Osteoblast (primary cell): ENCODE measurements around the gene MIS18BP1. TPM values are rescaled to one million over a fixed set of nuclear protein-coding genes. Genes with fewer than 3 reads are reported as not detected.

Experiments used
- DNase-seq: peaks from one replicate; pipeline ENCODE4 v3.0.0; 2011; ENCODE audit warnings: low spot score, mixed read lengths; ENCODE audit not compliant: insufficient read length; ENCODE audit errors: missing footprints
- H2AFZ ChIP-seq: 2 replicates; pipeline ENCODE4 v1.6.0; 2011; ENCODE audit warnings: mild to moderate bottlenecking, low read length
- H3K27ac ChIP-seq: 2 replicates; pipeline ENCODE4 v1.5.1; 2011; ENCODE audit warnings: mild to moderate bottlenecking, low read depth, low read length, moderate library complexity
- H3K27me3 ChIP-seq: 2 replicates; pipeline ENCODE4 v1.6.0; 2012; ENCODE audit warnings: mild to moderate bottlenecking, control low read depth, inconsistent platforms, low read length, moderate library complexity; ENCODE audit not compliant: insufficient read depth
- H3K36me3 ChIP-seq: 2 replicates; pipeline ENCODE4 v1.5.1; 2011; ENCODE audit warnings: mild to moderate bottlenecking, low read length, control low read depth, moderate library complexity; ENCODE audit not compliant: insufficient read depth
- H3K4me1 ChIP-seq: 2 replicates; pipeline ENCODE4 v1.5.1; 2011; ENCODE audit warnings: mild to moderate bottlenecking, low read length, control low read depth, moderate library complexity; ENCODE audit not compliant: insufficient read depth
- H3K4me2 ChIP-seq: 2 replicates; pipeline ENCODE4 v1.6.0; 2011; ENCODE audit warnings: mild to moderate bottlenecking, low read length; ENCODE audit not compliant: insufficient read depth
- H3K4me3 ChIP-seq: fragments of 200-600 bp; sonication (generic); 3 replicates; pipeline ENCODE4 v1.5.1; 2012; ENCODE audit warnings: mild to moderate bottlenecking, low read length, inconsistent platforms; ENCODE audit not compliant: insufficient read depth
- H3K79me2 ChIP-seq: 2 replicates; pipeline ENCODE4 v1.6.0; 2012; ENCODE audit warnings: mild to moderate bottlenecking, low read length, control low read depth, inconsistent platforms; ENCODE audit not compliant: insufficient read depth
- H3K9me3 ChIP-seq: 2 replicates; pipeline ENCODE4 v1.5.1; 2011; ENCODE audit warnings: low read depth, low read length, control low read depth
- H4K20me1 ChIP-seq: 2 replicates; pipeline ENCODE4 v1.6.0; 2012; ENCODE audit warnings: mild to moderate bottlenecking, low read length, control low read depth; ENCODE audit not compliant: insufficient read depth
- total RNA-seq: library from RNA; depleted of rRNA; stranded (reverse); fragments of >200 nt; gene quantifications from 2 replicates; pipeline ENCODE4 v1.2.3, GENCODE V29; 2012
- TF ChIP-seq, protein P1 (sequence below): IDR thresholded peaks from 2 replicates; pipeline ENCODE4 v1.5.1; 2011; ENCODE audit warnings: mild to moderate bottlenecking, low read depth, low read length, moderate library complexity; ENCODE audit errors: extremely low read depth

Gene MIS18BP1
- total RNA-seq, 1 donor = 29.7 TPM

DNA sequence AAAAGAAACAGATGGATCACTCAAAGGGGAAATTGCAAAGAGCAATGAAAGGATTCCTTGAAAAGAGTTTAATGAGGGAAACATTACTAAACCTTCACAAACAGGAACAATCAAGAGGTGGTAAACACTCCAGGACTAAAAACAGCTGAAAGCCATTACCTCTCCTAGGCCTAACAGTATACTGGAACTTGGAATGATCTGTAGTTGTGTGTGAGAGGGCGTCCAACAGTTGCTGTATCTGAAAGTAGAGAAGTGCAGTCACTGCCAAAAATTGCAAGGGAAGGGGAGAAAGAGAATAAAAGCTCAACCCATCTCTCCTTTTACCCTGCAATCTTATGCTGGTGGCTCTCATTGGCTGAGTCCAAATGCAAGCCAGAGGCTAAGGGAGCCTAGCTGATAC, 17.0 kb upstream of the MIS18BP1 start:
- no peak for DNase-seq

DNA sequence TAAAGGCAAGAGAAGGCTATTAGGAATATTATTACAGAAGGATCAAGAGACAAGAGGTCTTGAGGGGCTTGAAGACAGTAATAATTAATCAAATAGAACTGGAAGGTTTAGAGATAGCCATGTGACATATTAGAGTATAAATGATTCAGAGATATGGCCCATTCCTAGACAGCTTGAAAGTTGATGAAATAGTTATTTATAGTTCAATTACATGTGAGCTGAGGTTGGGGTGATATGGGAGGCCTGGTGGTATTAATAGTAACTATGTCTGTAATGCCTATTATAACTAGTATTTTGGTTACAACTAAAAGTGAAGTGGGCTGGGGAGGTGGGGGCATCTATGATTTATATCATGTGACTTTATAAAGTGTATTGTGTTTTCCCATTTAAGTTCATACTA, 14.1 kb upstream of the MIS18BP1 start:
- H3K27ac ChIP-seq = no peak overlapping the region
- H3K4me1 ChIP-seq = no peaks in the 10 kb centered on the region
- H3K4me3 ChIP-seq = no peak overlapping the region
- H2AFZ ChIP-seq = no peak overlapping the region
- H3K79me2 ChIP-seq = no peaks in the 10 kb centered on the region
- no peaks in the 10 kb centered on the region for H3K27me3 ChIP-seq
- H4K20me1 ChIP-seq = no peaks in the 10 kb centered on the region
- no peak for DNase-seq
- H3K36me3 ChIP-seq = no peaks in the 10 kb centered on the region
- no peak overlapping the region for H3K4me2 ChIP-seq
- TF ChIP-seq, protein P1, sequence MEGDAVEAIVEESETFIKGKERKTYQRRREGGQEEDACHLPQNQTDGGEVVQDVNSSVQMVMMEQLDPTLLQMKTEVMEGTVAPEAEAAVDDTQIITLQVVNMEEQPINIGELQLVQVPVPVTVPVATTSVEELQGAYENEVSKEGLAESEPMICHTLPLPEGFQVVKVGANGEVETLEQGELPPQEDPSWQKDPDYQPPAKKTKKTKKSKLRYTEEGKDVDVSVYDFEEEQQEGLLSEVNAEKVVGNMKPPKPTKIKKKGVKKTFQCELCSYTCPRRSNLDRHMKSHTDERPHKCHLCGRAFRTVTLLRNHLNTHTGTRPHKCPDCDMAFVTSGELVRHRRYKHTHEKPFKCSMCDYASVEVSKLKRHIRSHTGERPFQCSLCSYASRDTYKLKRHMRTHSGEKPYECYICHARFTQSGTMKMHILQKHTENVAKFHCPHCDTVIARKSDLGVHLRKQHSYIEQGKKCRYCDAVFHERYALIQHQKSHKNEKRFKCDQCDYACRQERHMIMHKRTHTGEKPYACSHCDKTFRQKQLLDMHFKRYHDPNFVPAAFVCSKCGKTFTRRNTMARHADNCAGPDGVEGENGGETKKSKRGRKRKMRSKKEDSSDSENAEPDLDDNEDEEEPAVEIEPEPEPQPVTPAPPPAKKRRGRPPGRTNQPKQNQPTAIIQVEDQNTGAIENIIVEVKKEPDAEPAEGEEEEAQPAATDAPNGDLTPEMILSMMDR = no peak
- no peaks in the 10 kb centered on the region for H3K9me3 ChIP-seq

More for the DNA sequence above, 17.0 kb upstream of the MIS18BP1 start:
- H3K4me3 ChIP-seq = no peak overlapping the region
- no peaks in the 10 kb centered on the region for H4K20me1 ChIP-seq
- H3K27me3 ChIP-seq = no peaks in the 10 kb centered on the region
- no peaks in the 10 kb centered on the region for H3K36me3 ChIP-seq
- H3K79me2 ChIP-seq = no peaks in the 10 kb centered on the region
- H3K4me1 ChIP-seq = no peaks in the 10 kb centered on the region
- H3K4me2 ChIP-seq = no peak overlapping the region
- TF ChIP-seq, protein P1 = no peak
- H3K9me3 ChIP-seq = no peaks in the 10 kb centered on the region
- no peak overlapping the region for H2AFZ ChIP-seq
- H3K27ac ChIP-seq = no peak overlapping the region

DNA sequence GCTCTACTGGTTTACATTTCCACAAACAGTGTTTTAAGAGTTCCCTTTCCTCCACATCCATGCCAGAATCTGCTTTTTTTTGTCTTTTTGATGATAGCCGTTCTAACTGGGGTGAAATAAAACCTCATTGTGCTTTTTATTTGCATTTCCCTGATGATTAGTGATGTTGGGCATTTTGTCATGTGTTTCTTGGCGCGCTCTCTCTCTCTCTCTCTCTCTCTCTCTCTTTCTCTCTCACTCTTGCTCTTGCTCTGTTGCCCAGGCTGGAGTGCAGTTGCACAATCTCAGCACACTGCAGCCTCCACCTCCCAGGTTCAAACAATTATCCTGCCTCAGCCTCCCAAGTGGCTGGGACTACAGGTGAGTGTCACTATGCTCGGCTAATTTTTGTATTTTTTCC, 9.6 kb upstream of the MIS18BP1 start:
- DNase-seq = no peak

DNA sequence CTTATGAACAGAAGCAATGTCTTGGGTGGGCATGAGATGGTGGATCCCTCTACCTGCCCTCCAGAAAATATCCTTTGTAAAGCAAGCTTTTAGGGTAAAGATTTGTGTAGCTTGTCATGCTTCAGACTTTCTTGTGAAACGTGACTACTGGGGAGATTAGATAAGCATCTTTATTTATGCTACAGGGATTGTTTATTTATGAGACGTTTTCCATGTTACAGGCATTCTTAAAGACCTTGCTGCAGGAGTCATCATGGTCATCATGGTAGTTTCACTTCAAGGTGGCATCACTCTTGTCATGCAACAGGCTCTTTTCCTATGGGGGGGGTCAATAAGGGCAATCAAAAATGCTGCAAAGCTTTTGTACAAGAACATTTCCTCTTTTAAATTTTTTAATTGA, 8.2 kb upstream of the MIS18BP1 start:
- H3K9me3 ChIP-seq = no peaks in the 10 kb centered on the region
- H3K4me1 ChIP-seq = no peaks in the 10 kb centered on the region
- H3K27me3 ChIP-seq = no peaks in the 10 kb centered on the region
- H3K27ac ChIP-seq = no peak overlapping the region
- TF ChIP-seq, protein P1 = no peak
- H4K20me1 ChIP-seq = no peaks in the 10 kb centered on the region
- H3K4me2 ChIP-seq = no peak overlapping the region
- no peak for DNase-seq
- no peak overlapping the region for H2AFZ ChIP-seq
- H3K4me3 ChIP-seq = no peak overlapping the region
- H3K36me3 ChIP-seq = no peaks in the 10 kb centered on the region
- no peaks in the 10 kb centered on the region for H3K79me2 ChIP-seq

More for the DNA sequence above, 9.6 kb upstream of the MIS18BP1 start:
- Histone ChIP-seq H3K9me3 (no peaks in the 10 kb centered on the region), H3K4me1 (no peaks in the 10 kb centered on the region), H3K27me3 (no peaks in the 10 kb centered on the region), H2AFZ (peak overlapping the region; percentile 50), H3K4me2 (peak overlapping the region; percentile 75), H3K4me3 (no peak overlapping the region), H4K20me1 (no peaks in the 10 kb centered on the region), H3K79me2 (no peaks in the 10 kb centered on the region), H3K27ac (no peak overlapping the region), H3K36me3 (no peaks in the 10 kb centered on the region)
- TF ChIP-seq, protein P1 = no peak
